ENCODE measurements around the gene ZBTB4. TPM values are rescaled to one million over a fixed set of nuclear protein-coding genes. Genes with fewer than 3 reads are reported as not detected.

The ZBTB4 gene
- total RNA-seq, 2 experiments from 2014 or later, result 3.5 to 3.9 TPM

DNA sequence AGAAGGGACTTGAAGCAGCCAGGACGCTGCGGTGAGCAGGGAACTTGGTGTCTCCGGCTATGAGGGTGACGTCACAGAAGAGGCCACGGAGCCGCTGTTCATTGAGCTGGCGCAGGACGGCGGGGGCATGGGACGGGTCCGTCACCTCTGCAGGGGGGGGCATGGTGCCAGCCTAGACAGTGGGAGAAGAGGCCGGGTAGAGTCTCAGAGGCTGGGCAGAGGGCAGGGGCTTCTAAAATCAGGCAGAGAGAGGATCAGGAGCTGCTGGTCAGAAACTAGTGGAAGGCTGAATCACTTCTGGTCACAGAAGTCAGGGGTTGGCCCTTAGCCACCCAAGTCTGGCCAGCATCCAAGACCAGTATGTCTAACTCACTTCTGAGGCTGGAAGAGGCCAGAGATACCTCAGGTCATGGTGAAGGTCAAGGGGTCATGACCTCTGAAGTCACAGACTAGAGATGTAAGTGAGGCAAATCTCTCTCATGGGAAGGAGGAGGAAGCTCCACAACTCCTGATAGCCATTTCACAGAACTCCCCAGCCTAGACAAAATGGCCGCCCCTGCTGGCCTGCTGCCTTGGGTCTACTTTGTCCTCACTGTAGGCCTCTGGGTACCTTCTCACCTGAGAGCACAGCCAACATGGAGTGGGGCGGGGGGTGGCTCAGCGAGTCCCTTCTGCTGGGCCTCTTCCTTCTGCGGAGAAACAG lies 12.6 kb downstream of the ZBTB4 start:
- H3K36me3 ChIP-seq (ENCODE audit: insufficient read depth, low read length), result no peaks in the 10 kb centered on the region
- H2AFZ ChIP-seq (ENCODE audit: low read length), result 0 out of 2 replicates have a peak overlapping the region, but pooled peaks have one; percentile 5

DNA sequence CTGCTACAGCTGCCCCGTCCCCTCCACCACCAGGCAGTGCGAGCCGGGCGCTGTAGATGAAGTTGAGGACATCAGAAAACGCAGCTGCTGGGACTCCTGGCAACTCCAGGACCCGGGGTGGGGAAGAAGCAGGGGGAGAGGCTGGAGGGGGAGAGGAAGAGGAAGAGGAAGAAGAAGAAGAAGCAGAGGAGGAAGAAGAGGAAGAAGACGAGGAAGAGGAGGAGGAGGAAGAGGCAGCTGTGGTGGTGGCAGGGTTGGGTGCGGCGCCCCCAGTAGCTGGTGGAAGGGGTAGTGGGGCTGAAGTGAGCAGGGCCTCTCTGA lies 13.2 kb downstream of the ZBTB4 start:
- Histone ChIP-seq H3K79me2 (ENCODE audit: insufficient read depth, low read depth, low read length) (no peaks in the 10 kb centered on the region), H3K4me2 (ENCODE audit: low read length) (no peak overlapping the region), H4K20me1 (ENCODE audit: insufficient read depth, low read length) (no peaks in the 10 kb centered on the region), H3K9me2 (ENCODE audit: insufficient read depth, low read length) (no peaks in the 10 kb centered on the region), H3K27ac (ENCODE audit: low read depth, low read length, poor library complexity, severe bottlenecking) (no peak overlapping the region), H3K9me3 (ENCODE audit: low read length) (no peaks in the 10 kb centered on the region), H3K4me1 (ENCODE audit: insufficient read depth, low read length, poor library complexity, severe bottlenecking) (peaks cover 15% of the 10 kb centered on the region), H2AFZ (ENCODE audit: low read length) (no peak overlapping the region), H3K36me3 (ENCODE audit: insufficient read depth, low read length) (no peaks in the 10 kb centered on the region), H3K4me3 (ENCODE audit: low read depth, low read length, poor library complexity, severe bottlenecking) (no peak overlapping the region)
- no peak for DNase-seq (ENCODE audit: low spot score)
- ChIA-PET CTCF (ENCODE audit: unreplicated experiment) (no interaction called here), POLR2A (no interaction called here)
- intact Hi-C loops (cut with micrococcal nuclease; ENCODE audit: unreplicated experiment), result no loop called here
- no TSS peak for BruUV-seq (replicated peaks)
- TF ChIP-seq EZH2phosphoT487 (IDR thresholded peaks at IDR 0.05; ENCODE audit: borderline replicate concordance, low read depth, low read length), result no peak
- TF ChIP-seq, protein P1, sequence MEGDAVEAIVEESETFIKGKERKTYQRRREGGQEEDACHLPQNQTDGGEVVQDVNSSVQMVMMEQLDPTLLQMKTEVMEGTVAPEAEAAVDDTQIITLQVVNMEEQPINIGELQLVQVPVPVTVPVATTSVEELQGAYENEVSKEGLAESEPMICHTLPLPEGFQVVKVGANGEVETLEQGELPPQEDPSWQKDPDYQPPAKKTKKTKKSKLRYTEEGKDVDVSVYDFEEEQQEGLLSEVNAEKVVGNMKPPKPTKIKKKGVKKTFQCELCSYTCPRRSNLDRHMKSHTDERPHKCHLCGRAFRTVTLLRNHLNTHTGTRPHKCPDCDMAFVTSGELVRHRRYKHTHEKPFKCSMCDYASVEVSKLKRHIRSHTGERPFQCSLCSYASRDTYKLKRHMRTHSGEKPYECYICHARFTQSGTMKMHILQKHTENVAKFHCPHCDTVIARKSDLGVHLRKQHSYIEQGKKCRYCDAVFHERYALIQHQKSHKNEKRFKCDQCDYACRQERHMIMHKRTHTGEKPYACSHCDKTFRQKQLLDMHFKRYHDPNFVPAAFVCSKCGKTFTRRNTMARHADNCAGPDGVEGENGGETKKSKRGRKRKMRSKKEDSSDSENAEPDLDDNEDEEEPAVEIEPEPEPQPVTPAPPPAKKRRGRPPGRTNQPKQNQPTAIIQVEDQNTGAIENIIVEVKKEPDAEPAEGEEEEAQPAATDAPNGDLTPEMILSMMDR (conservative IDR thresholded peaks at IDR 0.05; ENCODE audit: low read length), result no peak

More for the DNA sequence above, 12.6 kb downstream of the ZBTB4 start:
- POLR2A ChIA-PET, result no interaction called here
- H3K27ac ChIP-seq (ENCODE audit: low read depth, low read length, poor library complexity, severe bottlenecking), result no peak overlapping the region
- H3K4me3 ChIP-seq (ENCODE audit: low read depth, low read length, poor library complexity, severe bottlenecking), result no peak overlapping the region
- H3K79me2 ChIP-seq (ENCODE audit: insufficient read depth, low read depth, low read length), result no peaks in the 10 kb centered on the region
- intact Hi-C loops (cut with micrococcal nuclease; ENCODE audit: unreplicated experiment), result no loop called here
- no peak for TF ChIP-seq EZH2phosphoT487 (IDR thresholded peaks at IDR 0.05; ENCODE audit: borderline replicate concordance, low read depth, low read length)
- TF ChIP-seq, protein P1 (conservative IDR thresholded peaks at IDR 0.05; ENCODE audit: low read length), result no peak
- H4K20me1 ChIP-seq (ENCODE audit: insufficient read depth, low read length), result no peaks in the 10 kb centered on the region
- no peaks in the 10 kb centered on the region for H3K9me3 ChIP-seq (ENCODE audit: low read length)
- no peak for DNase-seq (ENCODE audit: low spot score)
- CTCF ChIA-PET (ENCODE audit: unreplicated experiment), result no interaction called here
- H3K4me2 ChIP-seq (ENCODE audit: low read length), result 0 out of 2 replicates have a peak overlapping the region, but pooled peaks have one; percentile 37
- no TSS peak for BruUV-seq (replicated peaks)
- H3K9me2 ChIP-seq (ENCODE audit: insufficient read depth, low read length), result no peaks in the 10 kb centered on the region
- H3K4me1 ChIP-seq (ENCODE audit: insufficient read depth, low read length, poor library complexity, severe bottlenecking), result peaks cover 15% of the 10 kb centered on the region

DNA sequence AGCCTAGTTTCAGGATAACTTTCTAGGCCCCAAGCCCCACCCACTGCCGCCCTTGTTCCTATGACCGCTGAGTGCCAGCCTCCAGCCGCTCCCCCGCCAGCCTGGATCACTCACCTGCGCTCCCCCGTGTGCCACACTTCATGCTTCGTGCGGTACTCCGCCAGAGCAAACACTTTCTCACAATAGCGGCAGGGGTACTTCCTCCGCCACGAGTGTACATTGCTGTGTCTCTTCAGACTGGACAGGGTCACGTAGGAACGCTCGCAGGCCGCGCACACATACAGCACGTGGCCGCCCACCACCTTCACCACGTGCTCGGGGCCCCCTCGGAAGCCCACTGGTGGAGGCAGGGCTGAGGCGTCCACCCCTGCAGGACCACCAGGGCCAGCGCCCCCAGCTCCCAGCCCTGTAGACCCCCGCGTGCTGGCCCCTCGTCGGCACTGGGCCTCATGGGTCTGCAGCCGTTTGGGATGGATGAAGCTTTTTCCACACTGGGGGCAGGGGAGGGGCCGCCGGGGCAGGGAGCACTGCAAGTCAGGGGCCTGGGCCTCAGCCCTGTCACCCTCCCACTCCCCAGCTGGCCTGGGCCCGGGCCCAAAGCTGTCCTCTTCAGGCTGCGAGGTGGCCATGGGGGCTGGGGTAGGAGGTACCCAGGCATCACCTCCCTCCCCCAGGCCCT lies 13.7 kb downstream of the ZBTB4 start:
- Histone ChIP-seq H3K4me3 (ENCODE audit: low read depth, low read length, poor library complexity, severe bottlenecking) (no peak overlapping the region), H4K20me1 (ENCODE audit: insufficient read depth, low read length) (no peaks in the 10 kb centered on the region), H3K27ac (ENCODE audit: low read depth, low read length, poor library complexity, severe bottlenecking) (no peak overlapping the region), H3K36me3 (ENCODE audit: insufficient read depth, low read length) (no peaks in the 10 kb centered on the region), H3K9me3 (ENCODE audit: low read length) (no peaks in the 10 kb centered on the region), H3K79me2 (ENCODE audit: insufficient read depth, low read depth, low read length) (no peaks in the 10 kb centered on the region), H3K4me2 (ENCODE audit: low read length) (no peak overlapping the region), H3K9me2 (ENCODE audit: insufficient read depth, low read length) (no peaks in the 10 kb centered on the region), H2AFZ (ENCODE audit: low read length) (no peak overlapping the region), H3K4me1 (ENCODE audit: insufficient read depth, low read length, poor library complexity, severe bottlenecking) (peaks cover 15% of the 10 kb centered on the region)
- POLR2A ChIA-PET, result no interaction called here
- DNase-seq (ENCODE audit: low spot score), result no peak
- TF ChIP-seq EZH2phosphoT487 (IDR thresholded peaks at IDR 0.05; ENCODE audit: borderline replicate concordance, low read depth, low read length), result no peak
- TF ChIP-seq, protein P1 (conservative IDR thresholded peaks at IDR 0.05; ENCODE audit: low read length), result no peak
- no TSS peak for BruUV-seq (replicated peaks)
- intact Hi-C loops (cut with micrococcal nuclease; ENCODE audit: unreplicated experiment), result no loop called here
- CTCF ChIA-PET (ENCODE audit: unreplicated experiment), result interaction anchor here (0.6 kb wide), 1 partner anchor 209 kb away, joined by 4 read pairs; no protein-coding TSS in a partner anchor
